GM03348 (cell line): Measurements from ENCODE around the gene ICE1.

Experiments used
- DNase-seq: peaks from one replicate; pipeline ENCODE4 v3.0.0; 2012; ENCODE audit warnings: low spot score

Gene ICE1

GRCh38 chr5:5536871-5537270 lies 114.4 kb downstream of the ICE1 start:
- DNase-seq: no peak

- DNase-seq: no peak
Observed at GRCh38 chr5:5537426-5537825, 114.9 kb downstream of the ICE1 start.

- DNase-seq: no peak
Observed at GRCh38 chr5:5539590-5539989, 117.1 kb downstream of the ICE1 start.
